HG02884 (cell line): ENCODE results near the gene HM13.
"Not testable (repeated sequence)": the region's sequence is repeated elsewhere in the genome, so short reads cannot be mapped to it uniquely, and the experiment has no call there.

Experiments
- ATAC-seq: cut with Tn5 transposase; IDR thresholded peaks from one replicate; pipeline ENCODE4 v1.9.1; 2021; ENCODE audit warnings: mild to moderate bottlenecking, moderate library complexity; ENCODE audit not compliant: unreplicated experiment

HM13 gene

DNA sequence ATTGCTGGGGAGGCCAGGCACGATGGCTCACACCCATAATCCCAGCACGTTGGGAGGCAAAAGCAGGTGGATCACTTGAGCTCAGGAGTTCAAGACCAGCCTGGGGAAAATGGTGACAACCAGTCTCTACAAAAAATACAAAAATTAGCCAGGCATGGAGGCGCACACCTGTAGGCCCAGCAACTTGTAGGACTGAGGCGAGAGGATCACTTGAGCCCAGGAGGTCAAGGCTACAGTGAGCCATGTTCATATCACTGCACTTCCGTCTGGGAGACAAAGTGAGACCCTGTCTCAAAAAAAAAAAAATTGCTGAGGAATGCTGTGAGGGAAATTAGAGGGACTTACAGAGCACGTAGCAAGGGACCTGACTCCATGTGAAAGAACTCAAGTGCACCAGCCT lies 50.0 kb downstream of the HM13 start:
- ATAC-seq, result no peak

DNA sequence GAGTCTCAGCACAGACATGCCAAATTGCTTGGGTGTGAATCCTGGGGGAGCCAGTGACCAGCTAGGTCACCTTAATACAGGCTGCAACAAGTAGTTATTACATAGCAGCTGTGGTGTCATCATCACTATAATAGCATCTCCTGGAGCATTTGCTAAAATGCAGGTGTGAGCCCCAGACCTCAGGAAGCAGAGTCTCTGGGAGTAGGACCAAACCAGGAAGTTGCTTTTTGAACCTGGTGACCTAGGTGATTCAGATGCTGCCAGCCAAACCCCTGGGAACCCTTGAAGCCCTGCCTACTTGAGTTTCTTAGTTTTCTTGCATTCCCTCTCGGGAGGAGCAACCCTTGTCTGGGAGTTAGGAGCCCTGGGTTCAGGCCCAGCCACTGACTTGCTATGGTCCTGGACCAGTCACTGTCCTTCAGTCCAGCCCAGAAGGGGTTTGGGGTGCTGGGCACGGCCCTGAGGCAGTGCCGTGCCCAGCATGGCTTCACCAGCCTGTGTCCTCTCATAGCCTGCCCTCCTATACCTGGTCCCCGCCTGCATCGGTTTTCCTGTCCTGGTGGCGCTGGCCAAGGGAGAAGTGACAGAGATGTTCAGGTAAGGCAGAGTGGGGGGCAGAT lies 51.6 kb downstream of the HM13 start:
- no peak for ATAC-seq

DNA sequence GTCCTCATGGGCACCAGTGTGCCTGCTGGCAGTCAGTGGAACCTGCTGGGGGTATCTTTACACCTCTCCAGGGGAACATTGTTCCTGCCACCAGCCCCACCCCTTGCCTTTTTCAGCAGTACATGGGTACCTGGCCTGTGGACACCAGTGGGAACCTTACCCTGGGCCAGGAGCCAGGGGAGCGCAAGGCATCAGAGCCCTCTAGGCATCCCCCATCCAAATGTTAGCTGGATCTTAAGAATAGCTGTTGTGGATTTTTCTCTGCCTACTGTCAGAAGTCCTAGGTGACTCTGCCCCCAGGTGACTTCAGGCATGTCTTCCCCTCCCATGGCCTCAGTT lies 52.0 kb downstream of the HM13 start:
- ATAC-seq, result no peak

DNA sequence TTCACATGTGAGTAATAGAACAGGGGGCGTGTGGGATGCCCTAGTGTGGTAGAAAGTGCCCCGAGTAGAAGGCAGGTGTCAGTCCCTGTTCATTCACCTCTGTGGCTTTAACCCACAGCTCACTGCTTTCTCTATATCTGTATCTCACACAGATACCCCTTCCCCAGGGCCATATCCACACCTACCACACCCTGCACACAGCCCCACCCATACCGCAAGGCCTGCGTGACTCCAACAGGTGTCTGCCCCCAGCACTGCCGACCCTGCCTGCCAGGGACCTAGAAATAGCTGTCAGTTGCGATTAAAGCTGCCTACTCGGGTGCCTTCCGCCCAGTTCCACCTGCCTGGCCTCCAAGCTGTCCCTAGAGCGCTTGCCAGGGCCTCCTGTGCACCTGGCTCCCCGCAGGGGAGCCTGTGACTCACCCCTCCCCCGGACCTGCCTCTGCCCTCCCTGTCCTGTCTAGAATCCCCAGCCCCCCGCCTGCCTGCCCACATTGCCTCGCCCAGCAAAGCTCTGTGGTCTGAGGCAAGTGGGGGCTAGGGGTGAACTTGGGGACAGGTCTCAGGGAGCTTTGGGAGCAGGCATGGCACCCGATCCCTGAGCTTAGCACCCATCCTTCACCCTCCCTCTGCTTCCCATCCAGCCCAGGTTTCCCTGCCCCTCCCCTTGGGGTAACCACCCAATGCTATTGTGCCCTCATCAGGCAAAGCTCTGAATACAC lies 52.6 kb downstream of the HM13 start:
- ATAC-seq, result no peak

DNA sequence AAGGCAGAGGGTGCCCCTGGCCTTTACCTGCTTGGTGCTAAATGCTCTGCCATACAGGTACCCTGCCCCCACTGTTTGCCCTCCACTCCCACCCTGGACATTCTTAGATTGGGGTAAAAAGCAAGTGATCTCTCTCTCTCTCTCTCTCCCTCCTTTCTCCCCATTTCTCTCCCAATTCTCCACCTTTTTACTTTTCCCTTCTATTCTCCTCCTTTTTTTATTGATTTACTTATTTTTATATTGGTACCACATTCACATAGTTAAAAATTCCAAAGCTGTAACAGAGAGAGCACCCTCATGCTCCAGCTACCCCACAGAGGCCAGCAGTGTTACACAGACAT lies 53.1 kb downstream of the HM13 start:
- no peak for ATAC-seq

DNA sequence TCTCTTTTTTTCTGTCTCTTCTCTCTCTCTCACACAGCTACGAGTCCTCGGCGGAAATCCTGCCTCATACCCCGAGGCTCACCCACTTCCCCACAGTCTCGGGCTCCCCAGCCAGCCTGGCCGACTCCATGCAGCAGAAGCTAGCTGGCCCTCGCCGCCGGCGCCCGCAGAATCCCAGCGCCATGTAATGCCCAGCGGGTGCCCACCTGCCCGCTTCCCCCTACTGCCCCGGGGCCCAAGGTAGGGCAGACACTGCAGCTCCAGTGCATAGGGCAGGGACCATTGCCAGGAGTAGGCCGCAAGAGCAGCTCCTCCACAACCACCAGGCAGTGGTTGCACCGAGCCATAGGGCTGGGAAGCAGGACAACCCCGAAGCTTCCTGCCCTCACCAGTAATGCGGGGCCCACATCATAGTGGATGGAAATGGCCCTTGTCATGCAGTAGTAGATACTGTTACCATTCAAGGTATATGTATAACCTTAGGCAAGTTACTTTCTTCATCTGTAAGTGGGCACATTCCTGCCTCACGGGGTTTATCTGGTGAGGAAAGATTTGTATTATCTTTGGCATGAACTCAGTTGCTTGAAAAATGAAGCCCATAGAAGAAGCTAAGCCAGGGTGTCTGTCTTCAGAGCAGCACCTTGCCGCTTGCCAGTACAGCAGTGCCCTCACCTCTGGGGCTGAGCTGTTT lies 53.9 kb downstream of the HM13 start:
- ATAC-seq, result no peak

DNA sequence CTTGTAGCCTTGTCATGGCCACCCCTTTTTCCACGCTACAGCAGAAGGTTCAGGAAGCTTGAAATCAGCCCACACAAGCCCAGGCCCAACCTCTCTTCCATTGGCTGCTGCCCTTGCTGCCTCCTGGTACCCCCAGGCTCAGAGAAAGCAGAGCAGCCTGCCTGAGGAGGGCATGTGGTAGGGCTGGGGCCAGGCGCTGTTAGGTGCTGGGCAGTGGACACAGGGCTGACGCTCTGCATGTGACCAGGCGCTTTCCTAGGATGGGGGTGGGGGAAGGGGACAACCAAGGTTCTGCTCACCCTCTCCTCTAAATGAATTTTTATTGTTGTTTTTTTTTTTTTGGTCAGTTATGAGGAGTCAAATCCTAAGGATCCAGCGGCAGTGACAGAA lies 54.5 kb downstream of the HM13 start:
- no peak for ATAC-seq

DNA sequence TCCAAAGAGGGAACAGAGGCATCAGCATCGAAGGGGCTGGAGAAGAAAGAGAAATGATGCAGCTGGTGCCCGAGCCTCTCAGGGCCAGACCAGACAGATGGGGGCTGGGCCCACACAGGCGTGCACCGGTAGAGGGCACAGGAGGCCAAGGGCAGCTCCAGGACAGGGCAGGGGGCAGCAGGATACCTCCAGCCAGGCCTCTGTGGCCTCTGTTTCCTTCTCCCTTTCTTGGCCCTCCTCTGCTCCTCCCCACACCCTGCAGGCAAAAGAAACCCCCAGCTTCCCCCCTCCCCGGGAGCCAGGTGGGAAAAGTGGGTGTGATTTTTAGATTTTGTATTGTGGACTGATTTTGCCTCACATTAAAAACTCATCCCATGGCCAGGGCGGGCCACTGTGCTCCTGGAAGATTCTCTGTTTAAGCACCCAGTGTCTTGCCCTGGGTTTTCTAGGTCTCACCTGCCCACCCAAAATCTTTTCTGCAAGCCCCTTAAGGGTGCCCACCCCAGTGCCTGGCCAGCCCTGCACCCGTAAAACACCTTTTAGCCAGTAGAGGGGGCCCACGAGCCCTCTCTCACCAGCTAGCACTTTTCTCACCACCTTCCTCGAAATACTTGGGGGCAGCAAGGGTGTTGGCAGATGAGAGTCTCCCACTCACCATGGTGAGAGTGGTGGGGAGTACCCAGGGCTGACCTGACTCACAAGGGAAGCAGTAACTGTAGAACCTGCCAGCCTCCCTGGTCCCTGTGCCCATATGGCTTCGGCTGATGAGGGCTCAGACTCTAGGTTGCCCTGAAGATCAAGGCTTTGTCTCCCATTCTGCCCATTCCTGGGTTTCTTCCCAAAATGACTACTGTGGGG lies 55.1 kb downstream of the HM13 start:
- no peak for ATAC-seq

DNA sequence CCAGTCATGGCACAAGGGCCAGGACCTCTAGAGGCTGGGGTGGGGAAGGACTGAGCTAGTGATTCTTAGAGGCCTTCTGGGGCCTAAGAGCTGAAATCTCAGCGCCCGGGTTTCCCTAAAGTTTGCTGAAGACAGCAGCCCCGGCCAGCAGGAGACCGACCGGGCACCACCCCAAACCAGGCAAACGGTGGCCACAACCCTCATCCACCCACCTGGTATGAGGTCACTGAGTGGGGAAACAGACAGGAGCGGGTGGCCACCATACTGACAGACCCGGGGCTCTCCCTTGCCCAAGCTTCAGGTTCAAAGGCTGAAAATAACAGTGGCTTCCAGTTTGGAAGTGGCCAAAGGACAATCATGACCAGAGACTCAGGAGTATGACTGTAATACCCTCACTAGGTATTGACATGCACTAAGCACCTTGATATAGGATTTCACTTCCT lies 55.8 kb downstream of the HM13 start:
- no peak for ATAC-seq

DNA sequence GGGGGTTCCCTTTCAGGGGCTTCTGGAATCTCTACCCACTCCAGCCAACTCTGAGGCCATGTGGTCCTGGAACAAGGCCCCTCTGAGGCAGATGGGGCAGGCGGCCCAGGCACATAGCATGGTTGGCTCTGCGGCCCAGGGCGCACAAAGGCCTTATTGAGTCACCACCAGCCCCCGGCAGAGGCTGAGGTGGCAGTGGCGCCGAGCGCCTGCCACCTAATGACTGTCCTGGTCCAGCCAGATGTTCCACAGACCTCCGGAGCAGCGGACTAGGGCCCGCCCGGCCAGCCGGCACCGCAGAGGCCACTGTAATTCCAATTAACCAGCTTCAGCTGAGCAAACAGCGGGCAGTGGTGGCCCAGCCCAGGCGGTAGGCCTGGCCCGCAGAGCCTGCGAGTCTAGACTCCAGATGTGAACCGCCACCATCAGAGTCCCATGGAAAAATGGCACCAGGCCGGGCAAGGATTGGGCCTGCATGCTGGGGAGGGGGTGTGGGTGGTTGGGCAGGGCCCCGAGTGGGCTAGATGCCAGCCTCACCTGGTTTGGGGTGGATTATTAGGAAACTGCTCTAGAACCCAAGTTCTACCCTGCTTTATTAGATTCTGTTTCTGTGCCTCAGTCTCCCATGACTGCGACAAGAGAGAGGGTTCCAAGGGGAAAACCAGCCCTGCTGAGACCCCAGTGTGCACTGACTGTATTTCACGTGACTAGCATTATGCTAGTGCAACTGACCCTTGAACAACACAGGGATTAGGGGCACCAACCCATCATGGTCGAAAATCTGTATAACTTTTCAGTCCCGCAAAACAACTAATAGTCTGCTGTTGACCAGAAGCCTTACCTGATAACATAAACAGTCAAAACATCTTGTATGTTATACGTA lies 56.7 kb downstream of the HM13 start:
- no peak for ATAC-seq

DNA sequence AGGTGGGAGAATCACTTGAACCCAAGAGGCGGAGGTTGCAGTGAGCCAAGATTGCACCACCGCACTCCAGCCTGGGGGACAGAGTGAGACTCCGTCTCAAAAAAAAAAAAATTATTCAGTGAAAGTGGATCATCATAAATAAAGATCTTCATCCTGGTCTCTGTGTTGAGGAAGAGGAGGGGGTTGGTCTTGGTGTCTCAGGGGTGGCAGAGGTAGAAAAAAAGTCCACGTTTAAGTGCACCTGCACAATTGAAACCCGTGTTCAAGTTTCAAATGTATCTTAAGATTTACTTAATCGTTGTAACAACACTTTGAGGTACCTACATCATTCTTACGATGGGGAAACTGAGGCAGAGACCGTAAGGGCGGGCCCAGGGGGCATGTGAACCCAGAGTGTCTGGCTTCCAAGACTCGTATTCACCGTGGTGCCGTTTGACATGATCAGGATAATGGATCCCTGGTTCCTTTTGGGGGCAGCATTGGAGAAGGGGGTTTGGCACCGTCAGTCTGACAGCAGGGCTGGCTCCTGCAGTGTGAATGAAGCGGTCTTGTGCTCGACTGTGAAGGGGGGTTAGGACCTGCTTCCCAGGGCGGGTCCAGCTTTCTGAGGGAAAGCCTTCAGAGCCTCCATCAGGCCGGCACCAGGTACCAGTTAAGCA lies 57.9 kb downstream of the HM13 start:
- ATAC-seq, result no peak

- peak; percentile 80 for ATAC-seq
These were observed 58.7 kb downstream of the HM13 start for GRCh38 chr20:31572701-31573554.

DNA sequence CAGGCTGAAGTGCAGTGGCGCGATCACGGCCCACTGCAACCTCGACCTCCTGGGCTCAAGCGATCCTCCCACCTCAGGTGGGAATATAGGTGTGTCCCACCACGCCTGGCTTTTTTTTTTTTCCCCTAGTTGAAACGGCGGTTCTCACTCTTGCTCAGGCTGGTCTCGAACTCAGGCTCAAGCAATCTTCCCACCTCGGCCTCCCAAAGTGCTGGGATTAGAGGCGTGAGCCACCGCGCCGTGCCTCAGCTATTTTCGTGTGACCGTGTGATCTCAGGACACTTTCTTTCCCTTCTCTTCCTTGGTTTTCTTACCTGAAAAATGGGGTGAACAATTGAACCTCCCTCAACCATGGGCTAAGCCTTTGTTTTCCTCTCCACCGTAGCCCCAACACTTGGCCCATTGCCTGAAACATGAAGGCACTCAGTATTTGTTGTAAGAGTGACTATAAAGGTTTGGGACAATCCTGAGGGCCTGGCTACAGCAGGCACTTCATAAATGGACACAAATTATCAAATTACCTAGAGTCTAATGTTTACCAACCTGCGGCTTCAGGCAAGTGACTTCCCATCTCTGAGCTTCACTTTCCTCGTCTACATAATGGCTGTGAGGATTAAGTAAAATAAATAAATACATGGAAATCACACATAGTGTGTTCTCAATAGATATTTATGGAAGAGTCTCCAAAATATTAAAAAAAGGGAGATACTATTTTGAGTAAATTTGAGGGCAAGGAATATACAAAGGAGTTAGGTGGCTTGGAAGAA lies 59.5 kb downstream of the HM13 start:
- no peak for ATAC-seq

DNA sequence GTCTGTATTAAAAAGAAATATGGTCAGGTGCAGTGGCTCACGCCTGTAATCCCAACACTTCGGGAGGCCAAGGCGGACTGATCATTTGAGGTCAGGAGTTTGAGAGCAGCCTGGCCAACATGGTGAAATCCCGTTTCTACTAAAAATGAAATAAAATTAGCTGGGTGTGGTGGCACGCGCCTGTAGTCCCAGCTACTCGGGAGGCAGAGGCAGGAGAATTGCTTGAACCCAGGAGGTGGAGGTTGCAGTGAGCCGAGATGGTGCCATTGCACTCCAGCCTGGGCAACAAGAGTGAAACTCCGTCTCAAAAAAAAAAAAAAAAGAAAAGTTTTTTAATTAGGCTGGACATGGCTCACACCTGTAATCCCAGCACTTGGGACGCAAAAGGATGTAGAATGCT lies 60.7 kb downstream of the HM13 start:
- not testable (repeated sequence) for ATAC-seq

- no peak for ATAC-seq
These were observed 62.5 kb downstream of the HM13 start for GRCh38 chr20:31576751-31577150.

DNA sequence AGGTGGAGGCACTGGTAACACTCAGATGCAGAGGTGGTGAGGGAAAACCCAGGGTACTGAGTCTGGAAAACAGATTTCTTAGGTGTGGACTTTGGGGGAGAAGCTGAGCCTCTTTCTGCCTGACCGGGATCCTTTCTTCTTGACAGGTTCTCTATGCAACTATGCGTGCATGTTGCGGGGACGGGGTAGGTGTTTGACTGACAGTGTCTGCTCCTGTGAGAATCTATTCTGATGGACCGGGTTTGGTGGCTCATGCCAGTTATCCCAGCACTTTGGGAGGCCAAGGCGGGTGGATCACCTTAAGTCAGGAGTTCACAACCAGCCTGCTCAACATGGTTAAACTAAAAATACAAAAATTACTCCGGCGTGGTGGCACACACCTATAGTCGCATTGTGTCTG lies 63.0 kb downstream of the HM13 start:
- ATAC-seq, result no peak

- no peak for ATAC-seq
These were observed 64.4 kb downstream of the HM13 start for GRCh38 chr20:31578448-31579138.

- ATAC-seq, result no peak
These were observed 65.0 kb downstream of the HM13 start for GRCh38 chr20:31579245-31579644.
